Type B pancreatic cell (in vitro differentiated cells): Measurements from ENCODE around the gene SRRT. TPM values are rescaled to one million over a fixed set of nuclear protein-coding genes. Genes with fewer than 3 reads are reported as not detected.

ENCODE experiments used
- DNase-seq: peaks from one replicate; pipeline ENCODE4 v3.0.0; 2021; ENCODE audit warnings: mixed read lengths; ENCODE audit not compliant: unreplicated experiment; ENCODE audit errors: extremely low spot score
- H3K27ac Mint-ChIP-seq: 2 replicates; pipeline ENCODE4 v1.8.0; 2021; ENCODE audit warnings: mild to moderate bottlenecking, mixed read lengths
- H3K27me3 Mint-ChIP-seq: 2 replicates; pipeline ENCODE4 v1.8.0; 2021; ENCODE audit warnings: mixed read lengths
- H3K36me3 Mint-ChIP-seq: 2 replicates; pipeline ENCODE4 v1.8.0; 2021; ENCODE audit warnings: mixed read lengths
- H3K4me1 Mint-ChIP-seq: one replicate; pipeline ENCODE4 v1.8.0; 2021; ENCODE audit warnings: mixed read lengths; ENCODE audit not compliant: unreplicated experiment
- H3K4me3 Mint-ChIP-seq: 2 replicates; pipeline ENCODE4 v1.8.0; 2021; ENCODE audit warnings: mild to moderate bottlenecking, mixed read lengths
- H3K9me3 Mint-ChIP-seq: 2 replicates; pipeline ENCODE4 v1.8.0; 2021; ENCODE audit warnings: mixed read lengths
- CTCF ChIP-seq: fragments of 200-600 bp; sonication (generic); conservative IDR thresholded peaks from 2 replicates; pipeline ENCODE4 v1.5.0; 2021; ENCODE audit warnings: antibody characterized with exemption, mild to moderate bottlenecking
- total RNA-seq: library from RNA; stranded (reverse); gene quantifications from 2 replicates; pipeline ENCODE4 v1.2.1, GENCODE V29; 2021; ENCODE audit warnings: low replicate concordance

SRRT gene
- total RNA-seq, 1 donor from 2014 or later: 239 TPM

DNA sequence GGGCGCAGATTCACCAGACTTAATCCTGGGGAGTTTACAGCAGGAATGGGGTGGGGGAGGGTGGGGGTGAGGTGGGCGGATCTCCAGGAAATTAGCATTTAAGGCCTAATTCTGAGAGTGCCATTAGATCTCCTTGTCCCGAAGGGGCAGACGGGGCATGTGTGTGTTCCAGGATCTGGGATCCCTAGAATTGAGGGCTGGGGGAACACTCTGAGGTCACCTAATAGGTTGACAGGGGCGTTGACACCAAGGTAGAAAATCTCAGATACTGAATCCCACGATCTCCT, 38.1 kb upstream of the SRRT start:
- no peaks in the 10 kb centered on the region for H3K36me3 Mint-ChIP-seq
- peaks cover 26% of the 10 kb centered on the region for H3K4me1 Mint-ChIP-seq
- H3K4me3 Mint-ChIP-seq: peak overlapping the region; percentile 83
- TF ChIP-seq CTCF: no peak
- no peak for DNase-seq
- H3K27ac Mint-ChIP-seq: peak overlapping the region; percentile 83
- H3K9me3 Mint-ChIP-seq: no peaks in the 10 kb centered on the region
- H3K27me3 Mint-ChIP-seq: no peaks in the 10 kb centered on the region

DNA sequence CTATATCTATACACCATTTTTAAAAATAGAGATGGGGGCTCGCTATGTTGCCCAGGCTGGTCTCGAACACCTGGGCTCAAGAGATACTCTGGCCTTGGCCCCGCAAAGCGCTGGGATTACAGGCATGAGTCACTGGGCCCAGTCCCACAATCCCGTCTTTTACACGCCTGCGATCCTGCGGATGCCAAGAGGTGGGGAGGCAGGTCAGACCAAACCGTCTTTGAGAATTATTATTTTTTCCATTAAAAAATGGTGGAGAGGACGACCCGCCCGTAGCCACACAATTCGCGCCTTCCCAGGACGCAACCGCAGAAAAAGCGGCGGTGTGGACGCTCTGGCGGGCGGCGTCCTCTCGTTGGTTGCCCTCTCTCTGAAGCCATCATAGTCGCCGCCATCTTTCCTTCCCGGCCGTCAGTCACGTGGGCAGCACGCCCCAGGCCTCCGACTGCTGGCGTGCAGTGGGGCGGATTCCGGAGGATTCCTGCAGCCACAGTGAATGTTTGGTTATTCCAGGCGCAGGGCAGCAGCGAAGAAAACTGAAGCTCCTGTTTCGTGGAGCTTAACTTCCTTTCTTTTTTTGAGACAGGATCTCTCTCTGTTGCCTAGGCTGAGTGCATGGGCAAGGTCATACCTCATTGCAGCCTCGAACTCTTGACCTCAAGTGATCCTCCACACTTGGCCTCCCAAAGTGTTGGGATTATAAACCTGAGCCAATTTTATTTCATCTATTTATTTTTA, 37.6 kb upstream of the SRRT start:
- TF ChIP-seq CTCF: no peak
- Mint-ChIP-seq H3K27ac (peak overlapping the region; percentile 83), H3K9me3 (no peaks in the 10 kb centered on the region), H3K27me3 (no peaks in the 10 kb centered on the region), H3K4me3 (peak overlapping the region; percentile 83), H3K36me3 (no peaks in the 10 kb centered on the region), H3K4me1 (peaks cover 26% of the 10 kb centered on the region)
- DNase-seq: peak; percentile 90

DNA sequence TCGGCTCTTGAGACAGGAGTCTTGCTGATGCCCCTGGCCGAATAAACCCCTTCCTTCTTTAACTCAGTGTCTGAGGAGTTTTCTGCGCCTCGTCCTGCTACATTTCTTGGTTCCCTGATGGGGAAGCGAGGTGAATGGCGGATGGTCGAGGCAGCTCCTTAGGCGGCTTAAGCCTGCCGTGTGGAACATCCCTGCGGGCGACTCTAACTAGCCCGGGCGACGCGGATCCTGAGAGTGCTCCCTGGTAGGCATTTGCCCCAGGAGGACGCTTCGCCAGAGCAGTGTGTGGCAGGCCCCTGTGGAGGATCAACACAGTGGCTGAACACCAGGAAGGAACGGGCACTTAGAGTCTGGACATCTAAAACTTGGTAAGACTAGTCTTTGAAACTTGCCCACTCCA, 35.5 kb upstream of the SRRT start:
- Mint-ChIP-seq H3K4me1 (peaks cover 26% of the 10 kb centered on the region), H3K9me3 (no peaks in the 10 kb centered on the region), H3K27ac (no peak overlapping the region), H3K36me3 (no peaks in the 10 kb centered on the region), H3K4me3 (no peak overlapping the region), H3K27me3 (no peaks in the 10 kb centered on the region)
- no peak for TF ChIP-seq CTCF
- DNase-seq: no peak

DNA sequence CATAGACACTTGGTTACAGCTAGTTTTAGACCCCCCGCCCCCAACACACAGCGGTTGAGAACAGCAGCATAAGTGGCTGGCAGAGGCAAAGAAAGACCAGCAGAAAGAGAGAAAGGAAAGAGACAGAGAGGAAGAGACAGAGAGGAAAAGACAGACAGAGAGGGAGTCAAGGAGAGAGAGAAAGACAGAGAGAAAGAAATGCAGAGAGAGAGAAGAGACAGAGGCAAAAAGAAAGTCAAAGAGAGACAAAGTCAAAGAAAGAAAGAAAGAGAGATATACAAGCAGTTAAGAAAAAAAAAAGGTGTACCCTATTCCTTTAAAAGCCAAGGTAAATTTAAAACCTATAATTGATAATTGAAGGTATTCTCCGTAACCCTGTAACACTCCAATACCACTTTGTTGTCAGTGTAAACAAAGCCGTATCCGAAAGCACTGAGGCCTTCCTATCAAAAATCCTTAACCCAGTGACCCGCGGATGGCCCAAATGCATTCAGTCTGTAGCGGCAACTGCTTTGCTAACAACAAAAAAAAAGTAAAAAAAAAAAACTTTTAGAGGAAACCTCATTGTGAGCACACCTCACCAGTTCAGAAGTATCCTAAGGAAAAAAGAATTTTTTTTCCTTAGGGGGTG, 34.3 kb upstream of the SRRT start:
- no peaks in the 10 kb centered on the region for H3K27me3 Mint-ChIP-seq
- no peak for TF ChIP-seq CTCF
- no peaks in the 10 kb centered on the region for H3K36me3 Mint-ChIP-seq
- no peaks in the 10 kb centered on the region for H3K9me3 Mint-ChIP-seq
- no peak overlapping the region for H3K27ac Mint-ChIP-seq
- no peak for DNase-seq
- H3K4me1 Mint-ChIP-seq: peaks cover 25% of the 10 kb centered on the region
- H3K4me3 Mint-ChIP-seq: peak overlapping the region; percentile 12

GRCh38 chr7:100847360-100847759, 27.5 kb upstream of the SRRT start:
- Mint-ChIP-seq H3K27me3 (no peaks in the 10 kb centered on the region), H3K4me3 (no peak overlapping the region), H3K4me1 (peaks cover 4% of the 10 kb centered on the region), H3K36me3 (no peaks in the 10 kb centered on the region), H3K27ac (no peak overlapping the region), H3K9me3 (no peaks in the 10 kb centered on the region)
- DNase-seq: no peak
- no peak for TF ChIP-seq CTCF
